ENCODE results near the gene XPO6.

XPO6 gene, protein sequence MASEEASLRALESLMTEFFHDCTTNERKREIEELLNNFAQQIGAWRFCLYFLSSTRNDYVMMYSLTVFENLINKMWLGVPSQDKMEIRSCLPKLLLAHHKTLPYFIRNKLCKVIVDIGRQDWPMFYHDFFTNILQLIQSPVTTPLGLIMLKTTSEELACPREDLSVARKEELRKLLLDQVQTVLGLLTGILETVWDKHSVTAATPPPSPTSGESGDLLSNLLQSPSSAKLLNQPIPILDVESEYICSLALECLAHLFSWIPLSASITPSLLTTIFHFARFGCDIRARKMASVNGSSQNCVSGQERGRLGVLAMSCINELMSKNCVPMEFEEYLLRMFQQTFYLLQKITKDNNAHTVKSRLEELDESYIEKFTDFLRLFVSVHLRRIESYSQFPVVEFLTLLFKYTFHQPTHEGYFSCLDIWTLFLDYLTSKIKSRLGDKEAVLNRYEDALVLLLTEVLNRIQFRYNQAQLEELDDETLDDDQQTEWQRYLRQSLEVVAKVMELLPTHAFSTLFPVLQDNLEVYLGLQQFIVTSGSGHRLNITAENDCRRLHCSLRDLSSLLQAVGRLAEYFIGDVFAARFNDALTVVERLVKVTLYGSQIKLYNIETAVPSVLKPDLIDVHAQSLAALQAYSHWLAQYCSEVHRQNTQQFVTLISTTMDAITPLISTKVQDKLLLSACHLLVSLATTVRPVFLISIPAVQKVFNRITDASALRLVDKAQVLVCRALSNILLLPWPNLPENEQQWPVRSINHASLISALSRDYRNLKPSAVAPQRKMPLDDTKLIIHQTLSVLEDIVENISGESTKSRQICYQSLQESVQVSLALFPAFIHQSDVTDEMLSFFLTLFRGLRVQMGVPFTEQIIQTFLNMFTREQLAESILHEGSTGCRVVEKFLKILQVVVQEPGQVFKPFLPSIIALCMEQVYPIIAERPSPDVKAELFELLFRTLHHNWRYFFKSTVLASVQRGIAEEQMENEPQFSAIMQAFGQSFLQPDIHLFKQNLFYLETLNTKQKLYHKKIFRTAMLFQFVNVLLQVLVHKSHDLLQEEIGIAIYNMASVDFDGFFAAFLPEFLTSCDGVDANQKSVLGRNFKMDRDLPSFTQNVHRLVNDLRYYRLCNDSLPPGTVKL

DNA sequence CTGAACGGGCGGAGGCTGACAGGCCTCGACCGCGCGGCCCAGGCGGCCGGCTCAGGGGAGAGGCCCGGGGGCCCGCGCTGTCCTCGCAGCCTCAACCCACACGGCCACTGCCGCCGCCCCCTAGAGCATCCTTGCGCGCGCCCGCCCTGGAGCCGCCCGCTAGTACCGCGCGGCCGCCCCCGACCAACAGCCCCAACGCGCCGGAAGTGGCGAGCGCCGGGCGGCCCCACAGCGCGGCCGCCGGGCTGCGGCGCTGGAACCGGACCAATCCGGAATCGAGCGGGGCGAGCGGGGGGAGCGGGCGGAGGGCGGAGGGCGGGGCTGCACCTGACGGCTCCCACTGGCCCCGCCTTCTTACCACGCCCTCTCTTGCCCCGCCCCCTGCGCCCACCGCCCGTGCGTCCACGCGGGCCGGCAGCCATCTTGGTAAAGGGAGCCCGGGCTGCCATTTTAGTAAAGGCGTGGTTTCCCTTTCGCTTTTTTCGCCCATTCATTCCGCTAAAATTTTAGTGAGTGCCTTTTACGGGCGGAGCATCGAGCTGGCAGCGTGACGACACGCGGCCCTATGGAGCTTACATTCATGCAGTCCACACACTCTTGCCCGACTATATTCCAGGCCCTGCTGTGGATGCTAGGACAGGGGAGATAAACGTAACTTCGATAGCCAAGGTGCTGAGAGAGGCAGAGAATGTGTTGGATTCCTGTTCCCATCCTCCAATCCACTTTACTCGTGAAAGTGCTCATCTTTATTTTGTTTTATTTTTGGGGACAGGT, at the start of gene XPO6:
XPO6 (minus strand) TSS at position 208 of the 774 bp plus-strand sequence. CDS start 597 bp downstream, outside the sequence.
- peak within 1 kb of the TSS; percentile 79 for H3K27ac ChIP-seq
- ChIA-PET POLR2A (ENCODE audit: low non-redundant PET) (no interaction called here), CTCF (interaction anchor here (0.7 kb wide), 1 partner anchor 57 kb away, joined by 3 read pairs; no protein-coding TSS in a partner anchor)
- TF ChIP-seq, protein P1, sequence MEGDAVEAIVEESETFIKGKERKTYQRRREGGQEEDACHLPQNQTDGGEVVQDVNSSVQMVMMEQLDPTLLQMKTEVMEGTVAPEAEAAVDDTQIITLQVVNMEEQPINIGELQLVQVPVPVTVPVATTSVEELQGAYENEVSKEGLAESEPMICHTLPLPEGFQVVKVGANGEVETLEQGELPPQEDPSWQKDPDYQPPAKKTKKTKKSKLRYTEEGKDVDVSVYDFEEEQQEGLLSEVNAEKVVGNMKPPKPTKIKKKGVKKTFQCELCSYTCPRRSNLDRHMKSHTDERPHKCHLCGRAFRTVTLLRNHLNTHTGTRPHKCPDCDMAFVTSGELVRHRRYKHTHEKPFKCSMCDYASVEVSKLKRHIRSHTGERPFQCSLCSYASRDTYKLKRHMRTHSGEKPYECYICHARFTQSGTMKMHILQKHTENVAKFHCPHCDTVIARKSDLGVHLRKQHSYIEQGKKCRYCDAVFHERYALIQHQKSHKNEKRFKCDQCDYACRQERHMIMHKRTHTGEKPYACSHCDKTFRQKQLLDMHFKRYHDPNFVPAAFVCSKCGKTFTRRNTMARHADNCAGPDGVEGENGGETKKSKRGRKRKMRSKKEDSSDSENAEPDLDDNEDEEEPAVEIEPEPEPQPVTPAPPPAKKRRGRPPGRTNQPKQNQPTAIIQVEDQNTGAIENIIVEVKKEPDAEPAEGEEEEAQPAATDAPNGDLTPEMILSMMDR (conservative IDR thresholded peaks at IDR 0.05; ENCODE audit: low read depth): no peak
- DNase-seq (ENCODE audit: low spot score): peak; percentile 95

DNA sequence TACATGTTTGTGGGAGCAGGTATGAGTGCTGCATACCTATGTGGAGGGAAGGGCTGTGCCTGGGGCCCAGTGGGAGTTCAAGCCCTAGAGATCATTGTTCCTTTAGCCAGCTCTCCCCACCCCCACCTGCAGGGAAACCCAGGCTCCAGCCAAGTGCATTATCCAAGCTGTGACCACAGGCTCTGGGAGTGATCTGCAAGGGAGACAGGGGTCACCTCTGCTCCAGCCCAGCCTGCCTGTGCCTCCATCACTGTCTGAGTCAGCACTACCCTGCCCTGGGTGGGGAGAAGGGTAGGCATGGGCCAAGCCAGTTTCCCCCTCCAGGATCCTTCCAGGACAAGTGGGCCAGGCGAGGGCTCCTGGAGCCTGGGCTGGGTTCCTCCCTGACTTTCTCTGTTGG, 48.4 kb upstream of the XPO6 start:
- DNase-seq (ENCODE audit: low spot score): no peak
- ChIA-PET POLR2A (ENCODE audit: low non-redundant PET) (no interaction called here), CTCF (no interaction called here)
- no peak overlapping the region for H3K27ac ChIP-seq
- TF ChIP-seq, protein P1 (conservative IDR thresholded peaks at IDR 0.05; ENCODE audit: low read depth): no peak

DNA sequence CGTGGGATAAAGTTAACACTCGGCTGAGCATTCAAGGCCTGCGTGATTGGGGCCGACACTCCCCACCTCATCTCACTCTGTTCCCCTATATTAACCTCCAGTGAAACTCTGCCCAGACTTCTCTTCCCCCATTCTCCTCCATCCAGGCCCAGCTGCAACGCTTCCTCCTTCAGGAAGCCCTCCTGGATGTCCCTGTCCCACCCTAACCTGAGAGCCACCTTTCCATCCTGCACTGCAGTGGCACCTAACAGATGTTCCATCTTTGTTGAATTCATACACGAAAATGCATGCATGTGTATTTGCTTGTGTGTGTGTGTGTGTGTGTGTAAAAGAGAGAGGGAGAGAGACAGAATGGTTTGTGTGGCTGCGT, 48.0 kb upstream of the XPO6 start:
- POLR2A ChIA-PET (ENCODE audit: low non-redundant PET): no interaction called here
- DNase-seq (ENCODE audit: low spot score): no peak
- CTCF ChIA-PET: no interaction called here
- H3K27ac ChIP-seq: no peak overlapping the region
- TF ChIP-seq, protein P1 (conservative IDR thresholded peaks at IDR 0.05; ENCODE audit: low read depth): no peak

DNA sequence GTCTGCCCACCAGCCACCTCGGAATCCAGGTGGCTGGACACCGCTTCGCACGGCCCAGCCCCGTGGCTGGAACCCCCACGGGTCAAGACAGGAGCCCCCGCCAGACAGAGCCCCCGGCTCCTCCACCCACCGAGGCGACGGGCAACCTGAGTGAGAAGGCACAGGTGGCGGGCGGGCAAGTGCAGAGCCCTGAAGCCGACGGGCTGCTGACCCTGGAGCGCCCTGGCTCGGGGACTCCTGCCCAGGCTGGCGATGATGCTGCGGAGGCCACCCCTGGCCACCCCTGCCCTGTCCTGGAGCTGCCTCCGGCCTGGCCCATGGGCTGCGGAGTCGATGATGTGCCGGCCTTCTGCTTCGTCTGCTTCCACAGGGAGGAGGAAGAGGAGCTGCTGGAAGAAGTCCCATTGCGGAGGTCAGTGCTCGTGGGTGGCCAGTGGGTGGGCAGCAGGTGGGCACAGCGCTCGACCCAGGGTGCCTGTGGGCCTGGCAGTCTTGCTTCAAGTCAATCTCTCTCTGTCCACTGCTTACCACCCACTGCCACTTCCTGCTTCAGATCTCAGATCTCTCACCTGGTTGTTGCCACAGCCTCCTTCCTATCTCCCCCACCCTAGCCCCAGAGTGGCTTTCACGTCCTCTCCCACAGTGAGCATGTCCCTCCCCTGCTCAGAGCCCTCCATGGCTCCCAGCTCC, 47.5 kb upstream of the XPO6 start:
- POLR2A ChIA-PET (ENCODE audit: low non-redundant PET): no interaction called here
- CTCF ChIA-PET: no interaction called here
- TF ChIP-seq, protein P1 (conservative IDR thresholded peaks at IDR 0.05; ENCODE audit: low read depth): no peak
- no peak overlapping the region for H3K27ac ChIP-seq
- DNase-seq (ENCODE audit: low spot score): no peak

DNA sequence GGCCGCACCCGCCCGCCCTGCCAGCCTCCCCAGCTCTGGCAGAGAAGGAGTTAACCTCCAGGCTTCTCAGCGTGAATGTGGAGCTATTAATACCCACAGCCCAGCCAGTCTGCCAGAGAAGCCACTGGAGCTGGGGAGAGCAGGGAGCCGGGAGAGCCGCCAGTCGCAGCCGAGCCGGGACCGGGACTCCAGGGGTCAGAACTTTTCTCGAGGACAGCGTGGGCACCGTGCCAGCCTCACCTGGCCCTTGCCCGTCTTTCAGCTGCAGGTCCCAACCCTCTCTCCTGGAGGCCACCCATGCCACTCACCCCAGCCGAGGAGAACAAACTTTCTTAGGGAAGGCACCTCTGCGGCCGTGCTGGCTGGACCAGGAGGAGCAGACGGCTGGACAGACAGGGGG, 46.8 kb upstream of the XPO6 start:
- POLR2A ChIA-PET (ENCODE audit: low non-redundant PET): no interaction called here

More for the DNA sequence above, 46.8 kb upstream of the XPO6 start:
- DNase-seq (ENCODE audit: low spot score): no peak
- H3K27ac ChIP-seq: no peak overlapping the region
- TF ChIP-seq, protein P1 (conservative IDR thresholded peaks at IDR 0.05; ENCODE audit: low read depth): no peak
- CTCF ChIA-PET: no interaction called here

All from RWPE1 (cell line).